Epithelial cell of esophagus (primary cell): Measurements from ENCODE around the gene LIN7B.
A peak's percentile ranks its signal among the peaks of the same experiment; 100 is the strongest.

Experiments
- DNase-seq: peaks from one replicate; pipeline ENCODE4 v3.0.0; 2010; ENCODE audit warnings: low read depth
- H3K4me3 ChIP-seq: 2 replicates; pipeline ENCODE4 v1.5.1; 2011; ENCODE audit warnings: mild to moderate bottlenecking, low read length, control low read depth
- CTCF ChIP-seq: IDR thresholded peaks from 2 replicates; pipeline ENCODE4 v1.5.1; 2011; ENCODE audit warnings: low read depth, mild to moderate bottlenecking, low read length, control low read depth, inconsistent platforms; ENCODE audit not compliant: insufficient read depth; ENCODE audit errors: missing control alignments

LIN7B gene

GRCh38 chr19:49114630-49115363 is 627 bp downstream of the LIN7B start:
- no peak for TF ChIP-seq CTCF
- peak; percentile 46 for DNase-seq
- peak overlapping the region; percentile 64 for H3K4me3 ChIP-seq

- no peak for TF ChIP-seq CTCF
- no peak overlapping the region for H3K4me3 ChIP-seq
- DNase-seq = no peak
Observed at GRCh38 chr19:49116544-49116943, 2.4 kb downstream of the LIN7B start.

GRCh38 chr19:49117677-49118564 is 3.8 kb downstream of the LIN7B start:
- peak overlapping the region; percentile 75 for H3K4me3 ChIP-seq
- no peak for TF ChIP-seq CTCF
- no peak for DNase-seq

- no peak for TF ChIP-seq CTCF
- DNase-seq = peak; percentile 97
- H3K4me3 ChIP-seq = peak within 1 kb of the TSS; percentile 75
Observed at GRCh38 chr19:49118565-49119410, 4.6 kb downstream of the LIN7B start, which contains the start of gene C19orf73. C19orf73 (minus strand) TSS chr19:49119143; CDS start chr19:49119022, 121 bp downstream.

- peak; percentile 60 for DNase-seq
Observed at GRCh38 chr19:49119411-49120324, 5.5 kb downstream of the LIN7B start, which contains the start of gene PPFIA3. PPFIA3 (plus strand) TSS chr19:49119544; CDS start chr19:49127874, 8,330 bp downstream.

More at GRCh38 chr19:49119411-49120324, 5.5 kb downstream of the LIN7B start, which contains the start of gene PPFIA3:
- peak within 1 kb of the TSS; percentile 75 for H3K4me3 ChIP-seq
- TF ChIP-seq CTCF = no peak
